OCI-LY1 (cell line): ENCODE data around the gene PTPRM.

ENCODE experiments used
- H2AFZ ChIP-seq: fragments of 200-600 bp; sonication (generic), shearing (Covaris generic); 2 replicates; pipeline ENCODE4 v1.6.0; 2014; ENCODE audit warnings: antibody characterized with exemption, mild to moderate bottlenecking, low read length
- H3F3A ChIP-seq: fragments of 200-600 bp; sonication (generic), shearing (Covaris generic); 2 replicates; pipeline ENCODE4 v1.6.0; 2014; ENCODE audit warnings: mild to moderate bottlenecking, antibody characterized with exemption, low read length, moderate library complexity; ENCODE audit not compliant: insufficient read depth
- H3K27ac ChIP-seq: fragments of 200-600 bp; sonication (generic); 2 replicates; pipeline ENCODE4 v1.5.1; 2014; ENCODE audit warnings: low read length, mixed run types, mild to moderate bottlenecking, low read depth; ENCODE audit not compliant: poor library complexity, severe bottlenecking
- H3K27me3 ChIP-seq: fragments of 200-600 bp; sonication (generic); 2 replicates; pipeline ENCODE4 v1.6.0; 2014; ENCODE audit warnings: antibody characterized with exemption, mild to moderate bottlenecking, low read length, moderate library complexity; ENCODE audit not compliant: insufficient read depth
- H3K36me3 ChIP-seq: fragments of 200-600 bp; sonication (generic); 2 replicates; pipeline ENCODE4 v1.6.1; 2014; ENCODE audit warnings: mild to moderate bottlenecking, antibody characterized with exemption, low read length, moderate library complexity, mixed read lengths; ENCODE audit not compliant: insufficient read depth
- H3K4me1 ChIP-seq: fragments of 200-600 bp; sonication (generic); 2 replicates; pipeline ENCODE4 v1.5.1; 2014; ENCODE audit warnings: mild to moderate bottlenecking, low read length, moderate library complexity; ENCODE audit not compliant: insufficient read depth, severe bottlenecking
- H3K4me2 ChIP-seq: fragments of 200-600 bp; sonication (generic), shearing (Covaris generic); 2 replicates; pipeline ENCODE4 v1.6.1; 2014; ENCODE audit warnings: low read length
- H3K4me3 ChIP-seq: fragments of 200-600 bp; sonication (generic); 2 replicates; pipeline ENCODE4 v1.5.1; 2014; ENCODE audit warnings: low read length, low read depth, mild to moderate bottlenecking, mixed read lengths; ENCODE audit not compliant: poor library complexity, severe bottlenecking
- H3K79me2 ChIP-seq: fragments of 200-600 bp; shearing (Covaris generic); 2 replicates; pipeline ENCODE4 v1.6.1; 2016; ENCODE audit warnings: mixed run types, low read length, mixed read lengths; ENCODE audit not compliant: insufficient read depth
- H3K9ac ChIP-seq: fragments of 200-600 bp; sonication (generic), shearing (Covaris generic); 2 replicates; pipeline ENCODE4 v1.6.1; 2014; ENCODE audit warnings: mild to moderate bottlenecking, low read length, mixed read lengths
- H3K9me2 ChIP-seq: fragments of 200-600 bp; sonication (generic), shearing (Covaris generic); 2 replicates; pipeline ENCODE4 v1.6.1; 2014; ENCODE audit warnings: low read depth, mild to moderate bottlenecking, low read length, mixed read lengths
- H3K9me3 ChIP-seq: fragments of 200-600 bp; shearing (Covaris generic); 2 replicates; pipeline ENCODE4 v1.6.1; 2014; ENCODE audit warnings: low read length, mixed read lengths
- H4K20me1 ChIP-seq: fragments of 200-600 bp; sonication (generic), shearing (Covaris generic); 2 replicates; pipeline ENCODE4 v1.6.0; 2016; ENCODE audit warnings: mild to moderate bottlenecking, low read length; ENCODE audit not compliant: insufficient read depth
- EZH2 ChIP-seq: fragments of 200-600 bp; sonication (generic), shearing (Covaris generic); IDR thresholded peaks from 2 replicates; pipeline ENCODE4 v1.8.0; 2017; ENCODE audit warnings: borderline replicate concordance, mixed run types, mild to moderate bottlenecking, antibody characterized with exemption, low read length, moderate library complexity, mixed read lengths
- TF ChIP-seq, protein P1 (sequence below): fragments of 200-600 bp; sonication (generic), shearing (Covaris generic); IDR thresholded peaks from 2 replicates; pipeline ENCODE4 v1.5.1; 2017; ENCODE audit warnings: mild to moderate bottlenecking, antibody characterized with exemption, low read length, moderate library complexity, mixed read lengths

Gene PTPRM

DNA sequence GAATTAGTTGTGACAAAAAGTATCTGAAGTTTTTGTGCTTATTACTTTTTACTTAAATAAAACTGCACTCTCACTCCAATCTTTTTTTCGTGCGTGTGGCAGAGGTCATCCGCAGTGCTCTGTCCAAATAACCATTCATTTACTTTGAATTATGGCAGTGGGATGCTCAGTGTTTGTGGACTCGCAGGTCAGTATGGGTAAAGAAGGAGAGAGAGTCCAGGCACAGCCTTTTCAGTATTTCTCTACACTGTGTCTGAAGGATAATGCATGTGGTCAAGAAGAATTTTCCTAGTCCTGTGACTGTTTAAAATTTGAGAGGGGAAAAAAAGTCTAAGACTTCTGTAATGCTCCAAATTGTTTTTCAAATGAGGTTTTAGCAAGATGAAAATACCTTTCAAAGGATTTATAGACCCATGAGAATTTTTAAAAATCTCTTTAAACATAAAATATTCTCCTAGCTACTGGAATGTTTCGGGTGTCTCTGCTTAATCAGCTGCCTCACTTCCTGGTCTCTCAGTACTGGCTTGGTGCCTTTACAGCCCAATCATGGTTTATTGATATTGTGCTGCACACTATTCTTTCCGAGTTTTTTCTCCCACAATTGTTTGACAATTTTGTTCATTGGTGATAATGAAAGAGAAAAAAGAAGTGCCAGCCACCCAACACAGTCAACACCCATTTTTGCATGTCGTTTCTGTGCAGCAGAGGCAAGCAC lies 453.2 kb downstream of the PTPRM start:
- Histone ChIP-seq H3K9me3 (no peaks in the 10 kb centered on the region), H3K27ac (no peak overlapping the region), H3K9ac (no peak overlapping the region), H4K20me1 (no peaks in the 10 kb centered on the region), H3K27me3 (no peaks in the 10 kb centered on the region), H3F3A (no peaks in the 10 kb centered on the region), H3K36me3 (no peaks in the 10 kb centered on the region), H3K4me3 (no peak overlapping the region), H3K4me1 (no peaks in the 10 kb centered on the region), H3K79me2 (no peaks in the 10 kb centered on the region), H3K4me2 (no peak overlapping the region), H3K9me2 (no peaks in the 10 kb centered on the region), H2AFZ (no peak overlapping the region)
- no peak for TF ChIP-seq EZH2
- TF ChIP-seq, protein P1, sequence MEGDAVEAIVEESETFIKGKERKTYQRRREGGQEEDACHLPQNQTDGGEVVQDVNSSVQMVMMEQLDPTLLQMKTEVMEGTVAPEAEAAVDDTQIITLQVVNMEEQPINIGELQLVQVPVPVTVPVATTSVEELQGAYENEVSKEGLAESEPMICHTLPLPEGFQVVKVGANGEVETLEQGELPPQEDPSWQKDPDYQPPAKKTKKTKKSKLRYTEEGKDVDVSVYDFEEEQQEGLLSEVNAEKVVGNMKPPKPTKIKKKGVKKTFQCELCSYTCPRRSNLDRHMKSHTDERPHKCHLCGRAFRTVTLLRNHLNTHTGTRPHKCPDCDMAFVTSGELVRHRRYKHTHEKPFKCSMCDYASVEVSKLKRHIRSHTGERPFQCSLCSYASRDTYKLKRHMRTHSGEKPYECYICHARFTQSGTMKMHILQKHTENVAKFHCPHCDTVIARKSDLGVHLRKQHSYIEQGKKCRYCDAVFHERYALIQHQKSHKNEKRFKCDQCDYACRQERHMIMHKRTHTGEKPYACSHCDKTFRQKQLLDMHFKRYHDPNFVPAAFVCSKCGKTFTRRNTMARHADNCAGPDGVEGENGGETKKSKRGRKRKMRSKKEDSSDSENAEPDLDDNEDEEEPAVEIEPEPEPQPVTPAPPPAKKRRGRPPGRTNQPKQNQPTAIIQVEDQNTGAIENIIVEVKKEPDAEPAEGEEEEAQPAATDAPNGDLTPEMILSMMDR: no peak

DNA sequence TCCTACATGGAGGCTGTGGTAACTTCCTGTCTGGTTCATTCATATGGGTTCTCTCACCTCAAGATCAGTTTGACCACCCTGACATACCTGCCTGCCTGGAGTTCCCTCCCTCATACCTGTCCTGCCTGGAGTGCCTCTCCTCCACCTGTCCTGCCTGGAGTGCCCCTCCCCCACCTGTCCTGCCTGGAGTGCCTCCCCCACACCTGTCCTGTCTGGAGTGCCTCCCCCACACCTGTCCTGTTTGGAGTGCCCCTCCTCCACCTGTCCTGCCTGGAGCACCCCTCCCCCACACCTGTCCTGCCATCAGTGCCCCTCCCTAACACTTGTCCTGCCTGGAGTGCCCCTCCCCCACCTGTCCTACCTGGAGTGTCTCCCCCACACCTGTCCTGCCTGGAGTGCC lies 461.9 kb downstream of the PTPRM start:
- Histone ChIP-seq H3K79me2 (no peaks in the 10 kb centered on the region), H3K27me3 (no peaks in the 10 kb centered on the region), H2AFZ (no peak overlapping the region), H4K20me1 (no peaks in the 10 kb centered on the region), H3K4me3 (no peak overlapping the region), H3K4me1 (no peaks in the 10 kb centered on the region), H3F3A (no peaks in the 10 kb centered on the region), H3K9me3 (no peaks in the 10 kb centered on the region), H3K27ac (no peak overlapping the region), H3K9ac (no peak overlapping the region), H3K9me2 (no peaks in the 10 kb centered on the region), H3K36me3 (no peaks in the 10 kb centered on the region), H3K4me2 (no peak overlapping the region)
- TF ChIP-seq EZH2: no peak
- TF ChIP-seq, protein P1: no peak

DNA sequence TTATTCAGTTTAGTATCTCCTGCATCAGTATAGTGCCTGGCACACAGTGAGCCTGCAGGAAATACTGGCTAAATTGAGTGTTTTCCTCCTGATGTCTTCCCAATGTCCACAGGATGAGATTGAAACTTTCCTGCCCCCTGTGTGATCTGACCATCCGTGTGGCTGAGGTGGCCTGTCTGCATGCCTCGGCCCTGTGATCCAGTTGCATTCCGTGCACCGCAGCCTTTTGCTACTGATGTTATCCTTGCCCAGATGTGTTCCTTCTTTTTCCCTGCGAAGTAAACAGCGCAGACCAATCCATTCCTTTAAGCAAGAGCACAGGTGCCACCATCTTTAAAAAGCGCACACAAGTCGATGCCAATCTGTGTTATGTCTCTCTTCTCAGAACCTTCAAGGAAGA lies 462.6 kb downstream of the PTPRM start:
- Histone ChIP-seq H3K9ac (no peak overlapping the region), H3F3A (no peaks in the 10 kb centered on the region), H3K9me2 (no peaks in the 10 kb centered on the region), H2AFZ (no peak overlapping the region), H3K4me3 (no peak overlapping the region), H3K4me1 (no peaks in the 10 kb centered on the region), H3K27me3 (no peaks in the 10 kb centered on the region), H4K20me1 (no peaks in the 10 kb centered on the region), H3K79me2 (no peaks in the 10 kb centered on the region), H3K9me3 (no peaks in the 10 kb centered on the region), H3K27ac (no peak overlapping the region), H3K36me3 (no peaks in the 10 kb centered on the region), H3K4me2 (no peak overlapping the region)
- TF ChIP-seq, protein P1: no peak
- TF ChIP-seq EZH2: no peak
